HG03039 (cell line): ENCODE data around the gene PPM1H.
"Not testable (repeated sequence)": the region's sequence is repeated elsewhere in the genome, so short reads cannot be mapped to it uniquely, and the experiment has no call there.

ENCODE experiments used
- ATAC-seq: cut with Tn5 transposase; IDR thresholded peaks from one replicate; pipeline ENCODE4 v1.9.1; 2021; ENCODE audit warnings: mild to moderate bottlenecking, moderate library complexity; ENCODE audit not compliant: unreplicated experiment

Gene PPM1H

DNA sequence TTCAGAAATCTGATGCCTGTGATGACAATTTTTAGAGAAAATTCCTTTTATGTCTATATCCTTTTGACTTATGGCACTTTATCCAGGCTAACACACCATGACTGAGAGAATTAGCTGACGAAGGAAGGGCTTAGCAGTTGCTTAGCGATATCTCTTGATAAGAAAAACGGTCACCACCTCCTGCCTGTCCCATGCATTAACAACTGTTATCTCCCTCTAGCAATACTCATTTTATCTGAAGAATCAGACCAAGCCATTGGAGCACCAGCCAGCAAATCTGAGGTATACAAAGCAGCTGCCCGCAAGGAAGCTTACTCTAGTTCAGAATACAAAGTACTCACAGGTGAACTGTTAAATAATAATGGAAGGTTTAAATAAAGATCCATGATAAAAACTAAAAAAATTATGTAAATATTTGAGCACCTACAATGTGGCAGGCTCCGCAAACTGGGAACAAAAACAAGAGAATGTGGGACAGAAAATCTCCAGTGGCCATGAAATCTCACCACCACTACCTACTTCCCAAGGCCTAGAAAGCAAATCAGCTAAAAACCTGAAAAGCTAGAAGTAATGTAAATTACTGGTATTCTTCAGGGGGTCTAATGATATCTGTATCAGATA is 24.3 kb downstream of the PPM1H start:
- no peak for ATAC-seq

DNA sequence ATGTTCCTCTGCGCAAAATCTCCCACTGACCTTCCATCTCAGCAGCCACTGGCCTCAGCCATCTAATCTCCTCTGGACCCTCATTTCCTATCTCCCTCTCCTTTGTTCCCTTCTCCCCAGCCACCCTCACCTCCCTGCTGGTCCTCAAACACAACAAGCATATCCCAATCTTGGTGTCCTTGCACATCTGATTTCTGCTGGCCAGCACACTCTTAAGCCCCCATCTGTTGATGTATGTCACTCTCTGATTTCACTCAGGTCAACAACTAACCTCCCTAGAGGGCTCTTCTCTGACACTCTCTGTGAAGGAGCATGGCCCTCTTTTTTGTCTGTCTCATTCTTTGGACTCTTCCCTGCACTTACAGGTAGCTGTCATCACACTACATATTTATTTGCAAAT is 25.6 kb downstream of the PPM1H start:
- no peak for ATAC-seq

DNA sequence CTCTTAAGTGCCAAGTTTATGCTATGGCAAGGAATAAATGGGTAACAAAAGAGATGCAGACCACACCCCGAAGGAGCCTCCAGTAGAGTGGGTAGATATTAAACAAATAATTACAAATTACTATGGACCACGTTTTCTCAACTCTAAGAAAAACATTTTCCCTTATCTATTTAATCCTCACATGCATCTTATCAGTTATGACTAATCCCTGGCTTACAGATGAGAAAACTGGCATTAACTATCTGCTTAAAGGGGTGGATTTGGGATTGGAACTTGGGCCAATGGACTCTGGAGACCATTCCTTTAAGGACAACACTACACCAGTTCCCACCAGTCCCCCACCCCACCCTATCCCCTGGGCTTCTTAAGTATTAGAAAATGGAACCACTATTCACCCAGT is 26.3 kb downstream of the PPM1H start:
- ATAC-seq: no peak

DNA sequence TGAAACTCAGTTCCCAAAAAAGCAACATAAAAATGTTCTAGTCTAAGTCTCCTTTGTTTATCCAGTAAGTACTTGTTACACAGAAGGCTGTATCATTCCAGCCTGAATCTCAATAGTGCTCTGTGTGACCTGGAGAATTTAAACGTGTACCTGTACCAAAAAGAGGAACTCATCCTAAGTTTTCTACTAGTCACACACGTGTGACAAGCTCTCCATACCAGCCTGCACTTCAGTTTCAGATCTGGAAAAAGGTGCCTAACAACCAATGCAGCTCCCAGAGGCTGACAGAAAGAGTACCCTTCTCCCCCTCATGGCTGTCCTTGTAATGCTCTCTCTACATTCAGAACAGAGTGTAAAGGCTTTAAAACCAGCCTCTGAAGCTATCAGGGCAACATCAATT is 27.4 kb downstream of the PPM1H start:
- ATAC-seq: no peak

DNA sequence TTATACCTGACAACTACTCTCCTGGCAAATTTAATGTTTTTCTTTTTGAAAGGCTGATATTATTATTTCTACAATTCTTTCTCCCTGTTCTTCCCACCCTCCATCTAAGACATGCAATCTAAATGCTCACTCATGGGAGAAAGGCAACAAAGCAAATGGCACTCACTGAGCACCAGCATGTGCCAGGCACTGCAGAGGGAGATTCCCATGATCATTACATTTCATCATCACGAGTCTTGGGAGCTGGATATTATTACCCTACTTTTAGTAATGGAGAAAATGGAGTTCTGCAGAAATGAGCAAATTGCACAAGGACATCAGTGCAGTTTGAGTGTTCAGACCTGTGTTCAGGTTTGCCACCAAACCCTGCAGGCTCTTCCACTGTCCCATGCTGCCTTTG is 27.9 kb downstream of the PPM1H start:
- no peak for ATAC-seq

DNA sequence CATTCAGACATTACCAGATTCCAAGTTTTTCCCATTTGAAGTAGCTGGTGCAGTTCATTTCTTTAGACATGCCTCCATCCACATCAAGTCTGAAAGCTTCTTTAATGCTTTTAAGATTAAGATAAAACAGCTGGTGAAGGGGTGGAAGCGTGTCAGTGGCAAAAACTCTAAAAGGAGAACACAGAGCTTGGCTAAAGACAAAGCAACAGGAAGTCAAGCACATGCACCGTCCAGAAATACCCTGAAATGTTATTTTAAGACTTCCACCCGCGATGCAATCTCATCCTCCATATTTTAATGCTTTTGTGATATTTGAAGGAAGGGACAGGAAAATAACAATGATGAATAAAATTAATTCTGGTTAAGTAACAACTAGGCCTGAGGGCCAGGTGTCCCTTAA is 31.8 kb downstream of the PPM1H start:
- ATAC-seq: no peak

DNA sequence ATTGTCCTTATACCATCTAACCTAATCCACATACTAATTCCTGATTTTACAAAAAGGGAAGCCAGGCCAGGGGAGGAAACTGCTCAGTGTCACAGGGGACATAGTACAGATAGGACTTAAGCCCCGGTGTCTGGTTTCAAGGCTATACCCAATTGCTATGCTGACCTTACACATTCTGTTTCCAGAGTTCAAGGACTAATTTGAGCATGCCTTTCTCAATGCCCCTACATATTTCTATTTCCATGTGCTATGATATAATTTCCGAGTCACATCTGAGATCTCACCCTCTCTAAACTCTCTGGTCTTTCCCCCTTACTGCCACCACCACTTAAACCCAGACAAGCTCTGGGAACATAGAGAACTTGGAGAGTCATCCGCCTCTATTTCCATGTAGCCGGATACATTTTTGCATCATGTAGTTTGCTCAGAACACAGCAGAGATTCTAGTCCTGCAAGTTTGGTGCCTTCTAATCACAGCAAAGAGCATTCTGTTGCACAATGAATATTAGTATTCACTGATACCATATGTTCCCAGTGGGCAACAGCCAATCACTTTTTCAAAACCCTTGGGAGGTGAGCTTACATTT is 34.2 kb downstream of the PPM1H start:
- no peak for ATAC-seq

DNA sequence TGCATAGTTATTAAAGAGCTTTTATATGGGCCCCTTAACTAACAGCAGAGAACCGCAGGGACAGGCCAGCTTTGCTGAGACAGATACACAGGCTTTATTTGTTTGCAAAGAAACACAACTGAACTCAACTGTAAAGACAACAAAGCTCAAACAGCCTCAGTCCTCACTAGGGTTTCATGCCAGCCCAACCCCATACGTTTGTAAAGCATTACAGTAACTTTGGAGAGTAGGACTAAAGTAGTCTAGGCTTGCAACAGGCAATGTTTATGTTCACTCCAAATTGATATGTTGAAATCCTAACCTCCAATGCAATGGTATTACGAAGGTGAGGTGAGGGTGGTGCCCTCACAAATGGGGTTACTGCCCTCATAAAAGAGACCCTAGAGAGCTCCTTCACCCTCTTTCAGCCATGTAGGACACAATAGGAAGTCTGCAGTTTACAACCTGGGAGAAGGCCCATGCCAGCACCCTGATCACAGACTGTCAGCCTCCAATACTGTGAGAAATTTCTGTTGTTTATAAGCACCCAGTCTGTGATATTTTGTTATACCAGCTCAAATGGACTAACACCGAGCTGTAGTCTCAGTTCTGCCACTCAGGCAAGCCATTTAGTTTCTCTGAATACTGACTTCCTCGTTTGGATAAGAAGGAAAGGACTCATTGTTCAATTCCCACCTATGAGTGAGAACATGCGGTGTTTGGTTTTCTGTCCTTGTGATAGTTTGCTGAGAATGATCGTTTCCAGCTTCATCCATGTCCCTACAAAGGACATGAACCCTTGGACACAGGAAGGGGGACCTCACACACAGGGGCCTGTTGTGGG is 35.2 kb downstream of the PPM1H start:
- ATAC-seq: no peak

DNA sequence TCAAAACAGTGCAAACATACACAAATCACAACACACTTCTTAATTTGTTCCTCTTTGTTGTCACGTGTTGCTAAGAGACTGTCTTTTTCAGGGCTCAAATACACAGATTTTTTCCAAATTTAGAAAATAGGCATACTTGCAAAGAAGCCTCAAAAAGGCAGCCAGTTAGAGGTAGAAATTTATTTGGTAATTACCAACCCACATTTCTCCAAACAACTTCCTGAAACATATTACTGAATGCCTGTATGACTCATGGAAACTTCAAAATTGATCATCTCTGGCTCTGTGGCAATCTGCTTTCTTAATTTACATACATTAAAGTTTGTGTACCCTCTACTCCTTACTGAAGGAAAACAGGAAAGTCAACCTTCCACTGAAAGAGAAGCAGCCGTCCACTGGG is 36.4 kb downstream of the PPM1H start:
- ATAC-seq: no peak

DNA sequence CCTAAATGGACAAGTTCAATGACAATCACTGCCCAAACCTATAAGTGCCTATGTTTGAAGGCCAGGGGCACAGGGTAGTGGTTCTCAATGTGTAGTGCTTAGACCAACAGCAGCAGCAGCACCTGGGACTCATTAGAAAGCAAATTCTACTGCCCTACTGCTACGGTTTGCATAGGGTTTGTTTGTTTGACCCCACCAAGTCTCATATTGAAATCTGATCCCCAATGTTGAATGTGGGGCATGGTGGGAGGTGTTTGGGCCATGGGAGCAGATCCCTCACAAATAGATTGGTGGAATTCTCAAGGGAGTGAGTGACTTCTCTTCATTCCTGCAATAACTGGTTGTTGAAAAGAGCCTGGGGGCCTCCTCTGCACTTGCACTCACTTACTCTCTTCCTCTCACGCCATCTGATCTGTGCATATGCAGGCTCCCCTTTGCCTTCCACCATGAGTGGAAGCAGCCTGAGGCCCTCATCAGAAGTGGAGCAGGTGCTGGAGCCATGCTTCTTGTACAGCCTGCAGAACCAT is 39.5 kb downstream of the PPM1H start:
- ATAC-seq: no peak

DNA sequence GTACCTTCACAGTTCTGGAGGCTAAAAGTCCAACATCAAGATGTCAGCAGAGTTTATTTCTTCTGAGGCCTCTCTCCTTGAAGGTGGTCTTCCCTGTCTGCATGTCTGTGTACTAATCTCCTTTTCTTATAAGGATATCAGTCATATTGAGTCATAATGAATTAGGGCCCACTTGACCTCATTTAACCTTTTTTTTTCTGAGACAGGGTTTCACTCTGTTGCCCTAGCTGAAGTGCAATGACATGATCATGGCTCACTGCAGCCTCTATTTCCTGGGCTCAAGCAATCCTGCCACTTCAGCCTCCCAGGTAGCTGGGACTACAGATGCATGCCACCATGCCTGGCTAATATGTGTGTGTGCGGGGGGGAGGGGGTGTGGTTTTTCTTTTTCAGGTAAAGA is 41.7 kb downstream of the PPM1H start:
- no peak for ATAC-seq

DNA sequence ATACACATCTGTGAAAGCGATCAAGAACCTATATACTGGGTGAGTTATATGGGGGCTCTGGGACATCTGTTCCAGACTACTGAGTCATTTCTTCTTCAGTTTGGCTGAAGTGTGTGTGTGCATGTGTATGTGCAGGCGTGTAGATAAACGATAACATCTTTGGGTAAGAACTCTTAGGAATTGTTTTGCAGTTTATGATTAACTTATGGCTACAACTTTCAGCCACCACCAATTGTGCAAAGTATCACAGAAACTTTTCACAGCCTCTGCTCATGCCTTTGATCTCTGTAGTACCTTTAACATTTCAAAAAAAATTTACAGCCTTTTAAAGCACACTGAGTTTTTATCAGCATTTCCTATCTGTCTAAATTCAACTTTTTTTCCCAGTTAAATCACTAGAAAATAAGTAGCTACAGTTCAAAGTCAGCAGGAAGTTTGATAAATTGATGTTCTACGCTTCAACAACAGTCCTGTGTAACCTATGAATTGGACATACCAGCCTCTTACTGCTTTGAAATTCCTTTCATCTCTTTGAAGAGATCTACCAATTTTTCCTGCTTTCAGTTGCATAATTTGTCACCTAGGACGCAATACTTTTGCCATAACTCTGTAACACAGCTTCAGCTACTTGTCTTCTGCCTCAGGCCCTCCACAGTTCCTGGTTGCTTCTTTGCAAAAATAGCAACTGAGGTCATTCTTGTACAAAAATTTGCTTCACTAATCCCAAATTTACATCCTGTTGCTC is 43.0 kb downstream of the PPM1H start:
- no peak for ATAC-seq

DNA sequence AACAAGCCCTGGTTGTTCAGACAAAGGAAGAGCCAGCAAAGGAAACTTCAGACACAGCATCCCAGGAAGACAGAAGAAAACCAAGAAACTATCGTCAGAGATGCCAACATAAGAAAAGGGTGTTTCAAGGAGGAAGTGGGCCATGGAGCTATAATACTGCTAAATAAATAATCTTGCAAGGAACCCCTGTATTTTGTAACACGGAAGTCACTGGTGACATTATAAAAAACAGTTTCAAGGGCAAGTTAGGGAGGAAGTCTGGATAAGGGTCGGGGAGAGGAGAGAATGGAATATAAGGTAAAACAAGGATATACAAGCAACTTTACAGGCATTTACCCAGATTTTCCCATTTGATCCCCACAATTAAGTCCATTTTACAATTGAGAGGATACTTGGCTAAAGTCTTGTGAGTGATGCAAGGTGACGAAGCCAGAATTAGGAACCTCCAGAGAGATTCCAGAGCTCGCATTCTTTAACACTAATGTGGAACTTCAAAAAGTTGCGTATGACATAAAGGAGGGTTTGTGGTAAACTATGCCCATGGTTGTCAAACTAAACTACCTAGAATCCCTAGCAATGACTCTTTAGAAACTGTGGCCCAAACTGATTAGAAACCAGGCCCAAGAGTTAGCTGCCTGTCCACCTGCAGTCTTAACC is 46.4 kb downstream of the PPM1H start:
- no peak for ATAC-seq

DNA sequence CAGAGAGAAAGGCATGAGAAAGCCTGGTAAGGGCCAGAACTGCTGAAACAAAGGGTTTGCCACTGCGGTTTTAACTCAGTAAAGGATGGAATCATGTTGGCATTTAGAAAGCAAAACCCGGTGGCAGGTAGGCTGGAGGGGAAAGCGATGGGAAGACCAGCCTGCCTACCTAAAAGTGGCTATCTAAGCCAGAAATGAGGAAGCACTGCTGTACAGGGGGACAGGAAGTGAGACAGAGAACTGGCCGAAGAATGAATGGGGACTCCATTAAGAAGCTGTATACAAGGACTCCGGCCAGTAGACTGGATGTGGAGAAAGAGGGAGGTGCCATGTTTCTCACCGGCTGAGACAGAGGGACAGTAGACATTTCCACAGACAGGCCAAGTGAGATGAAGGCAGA is 48.2 kb downstream of the PPM1H start:
- ATAC-seq: no peak

DNA sequence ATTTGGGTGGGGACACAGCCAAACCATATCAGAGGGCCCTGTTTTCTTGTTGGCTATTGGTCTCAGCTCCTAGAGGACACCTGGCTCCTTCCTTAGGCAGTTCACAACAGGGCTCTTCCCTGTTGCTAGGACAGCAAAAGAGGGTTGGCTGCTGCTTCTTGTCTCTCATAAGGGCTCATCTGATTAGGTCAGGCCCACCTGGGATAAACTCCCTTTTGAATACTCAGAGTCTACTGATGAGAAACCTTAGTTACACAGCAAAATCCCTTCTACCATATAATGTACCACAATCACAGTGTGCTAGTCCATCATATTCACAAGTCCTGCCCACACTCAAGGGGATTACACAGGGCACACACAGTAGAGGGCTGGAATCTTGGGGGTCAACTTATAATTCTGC is 49.7 kb downstream of the PPM1H start:
- ATAC-seq: no peak

DNA sequence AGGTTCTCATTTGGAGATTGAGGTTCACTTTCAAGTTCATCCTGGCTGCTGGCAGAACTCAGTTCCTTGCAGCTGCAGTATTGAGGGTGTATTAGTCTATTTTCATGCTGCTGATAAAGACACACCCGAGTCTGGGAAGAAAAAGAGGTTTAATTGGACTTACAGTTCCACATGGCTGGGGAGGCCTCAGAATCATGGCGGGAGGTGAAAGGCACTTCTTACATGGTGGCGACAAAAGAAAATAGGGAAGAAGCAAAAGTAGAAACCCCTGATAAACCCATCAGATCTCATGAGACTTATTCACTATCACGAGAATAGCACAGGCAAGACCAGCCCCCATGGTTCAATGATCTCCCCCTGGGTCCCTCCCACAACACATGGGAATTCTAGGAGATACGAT is 50.1 kb downstream of the PPM1H start:
- ATAC-seq: not testable (repeated sequence)

DNA sequence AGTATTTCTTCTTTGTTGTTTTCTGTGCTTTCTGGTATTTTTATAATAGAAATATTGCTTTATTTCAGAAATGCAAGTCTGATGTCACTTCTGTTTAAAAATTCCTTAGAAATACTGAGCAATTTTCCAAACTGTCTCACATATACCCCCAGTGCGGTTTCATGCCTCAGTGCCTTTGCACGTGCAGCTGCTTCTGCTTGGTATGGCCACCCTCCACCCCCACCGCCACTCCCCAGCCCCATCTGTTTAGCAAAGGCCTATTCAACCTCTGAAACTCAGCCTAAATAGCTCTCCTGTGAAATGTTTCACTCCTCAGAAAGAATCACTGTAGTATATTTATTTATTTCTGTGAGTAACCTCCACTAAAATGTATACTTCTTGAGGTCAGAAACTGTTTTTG is 52.3 kb downstream of the PPM1H start:
- ATAC-seq: no peak

DNA sequence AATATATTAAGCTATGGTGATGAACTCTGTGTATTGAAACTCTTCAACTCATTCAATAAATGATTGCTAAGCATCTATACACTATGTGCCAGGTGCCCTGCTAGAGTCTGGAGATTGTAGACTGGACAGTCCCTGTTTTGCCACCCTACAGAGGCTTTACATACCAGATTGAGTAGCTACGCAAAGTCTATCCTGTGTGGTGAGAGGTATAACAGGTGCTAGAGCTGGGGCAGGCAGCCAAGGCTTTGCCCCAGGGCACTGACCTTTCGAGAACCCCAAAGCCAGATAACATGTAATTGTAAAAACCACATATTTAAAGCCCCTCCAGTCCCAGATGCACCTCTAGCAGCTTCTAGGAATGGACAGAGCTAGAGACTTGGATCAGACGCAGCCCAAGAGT is 52.8 kb downstream of the PPM1H start:
- no peak for ATAC-seq

DNA sequence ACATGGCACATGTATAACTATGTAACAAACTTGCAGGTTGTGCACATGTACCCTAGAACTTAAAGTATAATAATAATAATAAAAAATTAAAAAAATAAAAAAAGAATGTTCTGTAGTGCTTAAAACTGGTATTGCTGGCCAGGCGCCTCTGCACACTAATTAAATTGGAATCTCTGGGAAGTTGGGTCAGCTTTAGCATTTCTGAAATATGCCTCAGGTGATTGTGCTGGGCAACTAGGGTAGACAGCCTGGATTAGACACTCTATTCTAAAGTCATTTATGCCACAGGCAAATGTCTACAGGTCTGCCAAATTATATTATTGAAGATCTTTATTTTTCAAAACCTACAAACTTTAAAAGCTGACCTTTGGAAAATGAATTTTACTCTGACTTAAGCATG is 55.3 kb downstream of the PPM1H start:
- ATAC-seq: no peak

DNA sequence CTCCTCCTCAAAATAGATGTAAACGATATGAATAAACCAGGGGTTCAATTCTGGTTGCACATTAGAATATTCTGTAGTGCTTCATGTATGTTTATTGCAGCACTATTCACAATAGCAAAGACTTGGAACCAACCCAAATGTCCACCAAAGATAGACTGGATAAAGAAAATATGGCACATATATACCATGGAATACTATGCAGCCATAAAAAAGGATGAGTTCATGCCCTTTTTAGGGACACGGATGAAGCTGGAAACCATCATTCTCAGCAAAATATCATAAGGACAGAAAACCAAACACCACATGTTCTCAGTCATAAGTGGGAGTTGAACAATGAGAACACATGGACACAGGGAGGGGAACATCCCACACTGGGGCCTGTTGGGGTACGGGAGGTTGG is 55.7 kb downstream of the PPM1H start:
- not testable (repeated sequence) for ATAC-seq

DNA sequence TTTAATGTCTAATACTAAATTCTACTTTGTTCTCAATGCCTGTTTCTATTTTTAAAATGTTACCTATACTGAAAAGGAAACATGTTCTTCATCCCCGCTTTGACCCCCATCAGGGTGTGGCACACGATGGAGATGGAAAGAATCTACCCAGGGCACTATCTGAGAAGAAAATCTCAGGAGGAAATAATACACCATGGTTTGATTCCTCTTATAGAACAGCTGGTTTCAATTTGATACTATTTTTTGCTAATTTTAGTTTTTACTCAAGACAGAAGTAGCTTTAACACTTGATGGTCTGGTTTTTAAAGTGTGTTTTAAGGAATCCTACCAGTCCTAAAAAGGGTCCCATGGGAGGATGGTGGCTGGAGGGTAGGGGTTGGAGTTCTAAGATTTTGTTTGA is 56.7 kb downstream of the PPM1H start:
- ATAC-seq: no peak
